IMR-90 (cell line): ENCODE measurements around the gene SLC9A7. TPM values are rescaled to one million over a fixed set of nuclear protein-coding genes. Genes with fewer than 3 reads are reported as not detected.

Source experiments
- ATAC-seq: fragments of 200-7000 bp; cut with Tn5 transposase; 2 replicates; pipeline ENCODE4 v1.9.1; 2020; ENCODE audit warnings: low read depth, mild to moderate bottlenecking, moderate library complexity
- BruUV-seq: library from RNA; stranded (reverse); fragments of 400-500 nt; replicated peaks from 2 replicates; lab custom pipeline; 2021; lab: Mats Ljungman, UMichigan
- CTCF ChIA-PET: fragments of 300-600 bp; formaldehyde crosslinking; extraction: SDS; loops from one replicate; lab custom pipeline; 2021; ENCODE audit warnings: antibody characterized with exemption; lab: Yijun Ruan, JAX
- POLR2A ChIA-PET: fragments of 300-600 bp; sonication (Branson Sonifier 250); formaldehyde crosslinking; loops from one replicate; lab custom pipeline; 2022; ENCODE audit warnings: antibody characterized with exemption; ENCODE audit not compliant: unreplicated experiment; lab: Charles Lee
- DNase-seq: peaks from one replicate; pipeline ENCODE4 v3.0.0; 2013
- H2AFZ ChIP-seq: replicated peaks from 2 replicates; pipeline ENCODE3; 2013; ENCODE audit warnings: low read length, mild to moderate bottlenecking; ENCODE audit not compliant: poor library complexity
- H2AK5ac ChIP-seq: 2 replicates; pipeline ENCODE4 v1.6.1; 2013; ENCODE audit warnings: low read depth, low read length, inconsistent platforms
- H2AK9ac ChIP-seq: replicated peaks from 2 replicates; pipeline ENCODE3; 2013; ENCODE audit warnings: mild to moderate bottlenecking, low read depth, low read length, moderate library complexity; ENCODE audit not compliant: poor library complexity
- H2BK120ac ChIP-seq: 2 replicates; pipeline ENCODE4 v1.6.1; 2013; ENCODE audit warnings: low read depth, low read length, inconsistent platforms
- H2BK15ac ChIP-seq: 3 replicates; pipeline ENCODE4 v1.6.1; 2013; ENCODE audit warnings: low read depth, low read length, inconsistent platforms
- H2BK20ac ChIP-seq: 2 replicates; pipeline ENCODE4 v1.6.1; 2013; ENCODE audit warnings: low read depth, mild to moderate bottlenecking, inconsistent platforms, low read length, moderate library complexity
- H2BK5ac ChIP-seq: 2 replicates; pipeline ENCODE4 v1.6.1; 2013; ENCODE audit warnings: mild to moderate bottlenecking, low read depth, low read length, inconsistent platforms; ENCODE audit not compliant: poor library complexity, severe bottlenecking
- H3K14ac ChIP-seq: replicated peaks from 2 replicates; pipeline ENCODE4 v1.6.1; 2013; ENCODE audit warnings: low read depth, low read length, inconsistent platforms
- H3K18ac ChIP-seq: 2 replicates; pipeline ENCODE4 v1.6.1; 2013; ENCODE audit warnings: low read depth, low read length, control low read depth
- H3K23ac ChIP-seq: 2 replicates; pipeline ENCODE4 v1.6.1; 2013; ENCODE audit warnings: low read depth, low read length, inconsistent platforms
- H3K27ac ChIP-seq: 2 replicates; pipeline ENCODE4 v1.5.1; 2013; ENCODE audit warnings: mild to moderate bottlenecking, control low read depth, low read length; ENCODE audit not compliant: insufficient read depth
- H3K27me3 ChIP-seq: 2 replicates; pipeline ENCODE4 v1.6.1; 2013; ENCODE audit warnings: low read length; ENCODE audit not compliant: control insufficient read depth, insufficient read depth
- H3K36me3 ChIP-seq: 2 replicates; pipeline ENCODE4 v1.6.1; 2013; ENCODE audit warnings: low read length, mixed read lengths; ENCODE audit not compliant: control insufficient read depth, insufficient read depth
- H3K4ac ChIP-seq: 2 replicates; pipeline ENCODE4 v1.6.1; 2013; ENCODE audit warnings: low read depth, low read length, inconsistent platforms
- H3K4me1 ChIP-seq: 2 replicates; pipeline ENCODE4 v1.6.1; 2013; ENCODE audit warnings: low read length, mixed read lengths; ENCODE audit not compliant: control insufficient read depth, insufficient read depth
- H3K4me2 ChIP-seq: 2 replicates; pipeline ENCODE4 v1.6.1; 2013; ENCODE audit warnings: low read depth, mild to moderate bottlenecking, control low read depth, low read length, moderate library complexity
- H3K4me3 ChIP-seq: 2 replicates; pipeline ENCODE4 v1.5.1; 2013; ENCODE audit warnings: low read depth, mild to moderate bottlenecking, control low read depth, low read length, moderate library complexity; ENCODE audit not compliant: insufficient read depth
- H3K56ac ChIP-seq: 2 replicates; pipeline ENCODE4 v1.6.1; 2013; ENCODE audit warnings: low read length, inconsistent platforms; ENCODE audit not compliant: insufficient read depth; ENCODE audit errors: extremely low read depth
- H3K79me1 ChIP-seq, 2 experiments: 2 replicates each; pipeline ENCODE4 v1.6.1; 2013; ENCODE audit warnings: low read length in 2 of 2, inconsistent platforms in 1 of 2, low read depth in 1 of 2
- H3K9ac ChIP-seq: 2 replicates; pipeline ENCODE4 v1.6.1; 2013; ENCODE audit warnings: low read depth, low read length, control low read depth
- H3K9me1 ChIP-seq: 2 replicates; pipeline ENCODE4 v1.6.1; 2013; ENCODE audit warnings: low read length, inconsistent platforms; ENCODE audit not compliant: insufficient read depth
- H3K9me3 ChIP-seq: 2 replicates; pipeline ENCODE4 v1.6.1; 2013; ENCODE audit warnings: low read length; ENCODE audit not compliant: control insufficient read depth, insufficient read depth
- H4K20me1 ChIP-seq: 2 replicates; pipeline ENCODE4 v1.6.1; 2013; ENCODE audit warnings: low read length, inconsistent platforms; ENCODE audit not compliant: insufficient read depth
- H4K5ac ChIP-seq: 2 replicates; pipeline ENCODE4 v1.6.1; 2013; ENCODE audit warnings: mild to moderate bottlenecking, low read depth, low read length, control low read depth
- H4K8ac ChIP-seq, 2 experiments: 2 replicates each; pipeline ENCODE4 v1.6.1; 2013; ENCODE audit warnings: low read depth in 2 of 2, low read length in 2 of 2, control low read depth in 1 of 2, inconsistent platforms in 1 of 2
- H4K91ac ChIP-seq: 2 replicates; pipeline ENCODE4 v1.6.1; 2013; ENCODE audit warnings: low read depth, low read length, inconsistent platforms; ENCODE audit not compliant: insufficient read depth
- MAFK ChIP-seq: IDR thresholded peaks from 2 replicates; pipeline ENCODE4 v1.6.1; 2012; ENCODE audit warnings: low read depth, low read length, improper control_type of control experiment
- MAZ ChIP-seq: IDR thresholded peaks from 2 replicates; pipeline ENCODE4 v1.6.1; 2012; ENCODE audit warnings: low read depth, mild to moderate bottlenecking, low read length, improper control_type of control experiment, moderate library complexity, borderline replicate concordance
- NFE2L2 ChIP-seq: fragments of 150-350 bp; IDR thresholded peaks from 2 replicates; pipeline ENCODE4 v1.6.1; 2016; ENCODE audit warnings: low read depth, mild to moderate bottlenecking, low read length
- RFX5 ChIP-seq: IDR thresholded peaks from 2 replicates; pipeline ENCODE4 v1.8.0; 2012; ENCODE audit warnings: low read depth, mild to moderate bottlenecking, low read length, moderate library complexity
- SMC3 ChIP-seq: fragments of 150-350 bp; IDR thresholded peaks from 2 replicates; pipeline ENCODE4 v1.6.1; 2016; ENCODE audit warnings: low read depth, mild to moderate bottlenecking, antibody characterized with exemption, low read length, moderate library complexity
- WGBS, 2 experiments: methylation state at CpG; one replicate each; pipeline versions ENCODE4 v1.1.5 to v1.1.7; 2013; ENCODE audit warnings: missing lambda C conversion rate in 2 of 2; ENCODE audit not compliant: insufficient read length in 1 of 2; ENCODE audit errors: extremely low coverage in 2 of 2; 5-methylcytosine and 5-hydroxymethylcytosine counted together
- dilution Hi-C: fragments of 300-500 bp; cut with HindIII; formaldehyde crosslinking; loops from one replicate; pipeline ENCODE4 v1.14.3; 2018; ENCODE audit warnings: low sequenced_read_pairs; ENCODE audit not compliant: unreplicated experiment
- in situ Hi-C: fragments of 300-500 bp; cut with MboI; formaldehyde crosslinking; loops from 3 replicates; pipeline ENCODE4 v1.14.3; 2019; ENCODE audit warnings: low sequenced_read_pairs, inconsistent platforms, mixed read lengths
- intact Hi-C: fragments of 100-400 bp; cut with micrococcal nuclease; formaldehyde crosslinking; loops from 2 replicates; pipeline ENCODE4 v1.10.0; 2022
- polyA plus RNA-seq, 3 experiments: library from polyadenylated mRNA; depleted of rRNA; stranded (reverse); fragments of >200 nt; gene quantifications; 2 replicates each; pipeline ENCODE4 v1.2.3, GENCODE V29; 2012; ENCODE audit warnings: low replicate concordance in 1 of 3
- total RNA-seq: library from RNA; depleted of rRNA; stranded (reverse); fragments of >200 nt; gene quantifications from 2 replicates; pipeline ENCODE4 v1.2.3, GENCODE V29; 2012
- TF ChIP-seq, protein P1 (sequence below): conservative IDR thresholded peaks from 2 replicates; pipeline ENCODE4 v1.5.1; 2012; ENCODE audit warnings: mild to moderate bottlenecking, low read depth, low read length, improper control_type of control experiment

Gene SLC9A7
- total and polyA plus RNA-seq, 2 of the 4 experiments (the other 2 are of a cell fraction) = 14.4 to 76.4 TPM

DNA sequence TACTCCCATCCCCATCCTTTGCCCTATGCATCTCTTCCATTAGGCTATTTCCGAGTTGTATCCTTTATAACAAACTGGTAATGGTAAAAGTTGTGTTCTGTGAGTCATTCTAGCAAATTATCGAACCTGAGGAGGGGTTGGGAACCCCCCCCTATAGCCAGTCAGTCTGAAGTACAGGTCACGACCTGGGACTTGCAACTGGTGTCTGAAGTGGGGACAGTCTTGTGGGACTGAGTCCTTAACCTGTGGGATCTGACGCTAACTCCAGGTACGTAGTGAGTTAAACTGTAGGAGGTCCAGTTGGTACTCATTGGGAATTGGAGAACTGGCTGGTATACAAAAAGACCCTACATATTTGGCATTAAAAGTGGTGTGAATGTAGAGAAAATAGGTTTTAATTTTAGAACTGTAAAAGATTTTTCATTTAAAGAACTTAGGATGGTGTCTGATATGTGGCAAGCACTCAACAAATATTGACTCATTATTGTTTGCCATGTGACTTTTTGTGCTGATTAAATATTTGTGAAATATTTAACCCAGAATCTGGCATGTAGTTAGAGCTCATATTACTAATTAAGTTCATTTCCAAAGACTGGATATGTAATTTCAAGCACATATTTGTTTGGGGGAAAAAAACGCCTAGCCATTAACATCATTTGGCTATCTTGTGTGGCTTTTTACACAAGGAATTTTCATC lies 134.7 kb downstream of the SLC9A7 start:
- H3K4me1 ChIP-seq = peaks cover 10% of the 10 kb centered on the region
- H3K14ac ChIP-seq = no peak overlapping the region
- no peak overlapping the region for H4K8ac ChIP-seq
- ChIA-PET CTCF (no interaction called here), POLR2A (no interaction called here)
- no peak overlapping the region for H3K27ac ChIP-seq
- no peak overlapping the region for H2BK5ac ChIP-seq
- H3K36me3 ChIP-seq = no peaks in the 10 kb centered on the region; the same call in 1 of the 2 replicates
- H2AK5ac ChIP-seq = no peak overlapping the region
- H2AK9ac ChIP-seq = no peak overlapping the region
- dilution Hi-C loops (no loop called here), intact Hi-C loops (no loop called here), in situ Hi-C loops (no loop called here)
- no peak overlapping the region for H3K18ac ChIP-seq
- no TSS peak for BruUV-seq
- H3K4ac ChIP-seq = no peak overlapping the region
- no peak overlapping the region for H3K4me2 ChIP-seq
- H3K9ac ChIP-seq = no peak overlapping the region
- no peaks in the 10 kb centered on the region for H3K27me3 ChIP-seq
- no CpG with 5 or more reads among the region's 6 CpGs for WGBS, 2 experiments
- H2BK120ac ChIP-seq = no peak overlapping the region
- H4K91ac ChIP-seq = no peak overlapping the region
- H2BK15ac ChIP-seq = no peak overlapping the region
- H3K23ac ChIP-seq = no peak overlapping the region
- no peak overlapping the region for H2AFZ ChIP-seq
- peaks cover 3 to 5% of the 10 kb centered on the region in 2 experiments; a peak in 3 of 4 replicates for H3K79me1 ChIP-seq
- H4K20me1 ChIP-seq = no peaks in the 10 kb centered on the region
- peaks cover 4% of the 10 kb centered on the region; the same call in 1 of the 2 replicates for H3K9me1 ChIP-seq
- H3K56ac ChIP-seq = no peak overlapping the region
- no peak overlapping the region for H4K5ac ChIP-seq
- H3K9me3 ChIP-seq = no peaks in the 10 kb centered on the region
- H3K4me3 ChIP-seq = no peak overlapping the region
- ATAC-seq (no peak), DNase-seq (no peak)
- H2BK20ac ChIP-seq = no peak overlapping the region
- TF ChIP-seq NFE2L2 (no peak), MAZ (no peak), RFX5 (no peak), MAFK (no peak), SMC3 (no peak)
- TF ChIP-seq, protein P1, sequence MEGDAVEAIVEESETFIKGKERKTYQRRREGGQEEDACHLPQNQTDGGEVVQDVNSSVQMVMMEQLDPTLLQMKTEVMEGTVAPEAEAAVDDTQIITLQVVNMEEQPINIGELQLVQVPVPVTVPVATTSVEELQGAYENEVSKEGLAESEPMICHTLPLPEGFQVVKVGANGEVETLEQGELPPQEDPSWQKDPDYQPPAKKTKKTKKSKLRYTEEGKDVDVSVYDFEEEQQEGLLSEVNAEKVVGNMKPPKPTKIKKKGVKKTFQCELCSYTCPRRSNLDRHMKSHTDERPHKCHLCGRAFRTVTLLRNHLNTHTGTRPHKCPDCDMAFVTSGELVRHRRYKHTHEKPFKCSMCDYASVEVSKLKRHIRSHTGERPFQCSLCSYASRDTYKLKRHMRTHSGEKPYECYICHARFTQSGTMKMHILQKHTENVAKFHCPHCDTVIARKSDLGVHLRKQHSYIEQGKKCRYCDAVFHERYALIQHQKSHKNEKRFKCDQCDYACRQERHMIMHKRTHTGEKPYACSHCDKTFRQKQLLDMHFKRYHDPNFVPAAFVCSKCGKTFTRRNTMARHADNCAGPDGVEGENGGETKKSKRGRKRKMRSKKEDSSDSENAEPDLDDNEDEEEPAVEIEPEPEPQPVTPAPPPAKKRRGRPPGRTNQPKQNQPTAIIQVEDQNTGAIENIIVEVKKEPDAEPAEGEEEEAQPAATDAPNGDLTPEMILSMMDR = no peak
